Left lobe of liver (tissue), 1 donor: ENCODE results near the gene GGCX. TPM values are rescaled to one million over a fixed set of nuclear protein-coding genes. Genes with fewer than 3 reads are reported as not detected.

Experiments
- total RNA-seq: library from RNA; stranded (reverse); gene quantifications from one replicate; pipeline ENCODE4 v1.2.1, GENCODE V29; 2021
- donor health status: DM: no; HTN: yes; CAD: no.

Gene GGCX
- total RNA-seq, 1 donor from 2014 or later = 232 TPM

Other genes starting within 250 kb of the GGCX start
- gene TGOLN2, start 233.5 kb downstream of the GGCX start, total RNA-seq = 89.6 TPM
- gene RETSAT, start 207.0 kb downstream of the GGCX start, total RNA-seq = 113 TPM
- gene ELMOD3, start 206.7 kb downstream of the GGCX start, total RNA-seq = 12.7 TPM
- 5.0 TPM for gene CAPG, start 151.1 kb downstream of the GGCX start, total RNA-seq
- gene SH2D6, start 142.8 kb downstream of the GGCX start, total RNA-seq = 3.1 TPM
- gene MAT2A, start 22.3 kb downstream of the GGCX start, total RNA-seq = 76.6 TPM
- gene VAMP8, start 16.1 kb upstream of the GGCX start, total RNA-seq = 69.9 TPM
- gene VAMP5, start 22.9 kb upstream of the GGCX start, total RNA-seq = 31.7 TPM
- gene RNF181, start 34.3 kb upstream of the GGCX start, total RNA-seq = 52.8 TPM
- gene TMEM150A, start 41.2 kb upstream of the GGCX start, total RNA-seq = 20.0 TPM
- 15.9 TPM for gene C2orf68, start 50.6 kb upstream of the GGCX start, total RNA-seq
- 18.6 TPM for gene USP39, start 54.7 kb upstream of the GGCX start, total RNA-seq
- 9.8 TPM for gene SFTPB, start 106.7 kb upstream of the GGCX start, total RNA-seq
- gene GNLY, start 132.9 kb upstream of the GGCX start, total RNA-seq = 0.68 TPM
- gene ATOH8, start 192.5 kb upstream of the GGCX start, total RNA-seq = 28.0 TPM